Dermis blood vessel endothelial cell (primary cell): Measurements from ENCODE around the gene NLN. TPM values are rescaled to one million over a fixed set of nuclear protein-coding genes. Genes with fewer than 3 reads are reported as not detected.

Experiments
- DNase-seq: peaks from one replicate; pipeline ENCODE4 v3.0.0; 2010
- total RNA-seq: library from RNA; depleted of rRNA; stranded (reverse); fragments of >200 nt; gene quantifications from 2 replicates; pipeline ENCODE4 v1.2.3, GENCODE V29; 2014

The NLN gene
- total RNA-seq, 1 donor from 2014 or later, result 40.2 TPM

- no peak for DNase-seq
Observed at GRCh38 chr5:65811004-65811403, 89.0 kb downstream of the NLN start.

GRCh38 chr5:65811885-65812284, 89.9 kb downstream of the NLN start:
- DNase-seq, result no peak

GRCh38 chr5:65812648-65813047, 90.6 kb downstream of the NLN start:
- no peak for DNase-seq

- no peak for DNase-seq
Observed at GRCh38 chr5:65813174-65813573, 91.2 kb downstream of the NLN start.

GRCh38 chr5:65815161-65815560, 93.2 kb downstream of the NLN start:
- peak; percentile 47 for DNase-seq

- DNase-seq, result no peak
Observed at GRCh38 chr5:65816729-65817128, 94.7 kb downstream of the NLN start.

- no peak for DNase-seq
Observed at GRCh38 chr5:65817931-65818330, 95.9 kb downstream of the NLN start.

GRCh38 chr5:65818592-65818991, 96.6 kb downstream of the NLN start:
- no peak for DNase-seq

GRCh38 chr5:65819215-65819904, 97.4 kb downstream of the NLN start:
- peak; percentile 3 for DNase-seq

GRCh38 chr5:65819905-65820240, 97.9 kb downstream of the NLN start:
- DNase-seq, result peak; percentile 31

GRCh38 chr5:65820373-65820772, 98.4 kb downstream of the NLN start:
- DNase-seq, result no peak

- DNase-seq, result no peak
Observed at GRCh38 chr5:65821966-65822365, 100.0 kb downstream of the NLN start.

- no peak for DNase-seq
Observed at GRCh38 chr5:65822710-65823109, 100.7 kb downstream of the NLN start.

- DNase-seq, result no peak
Observed at GRCh38 chr5:65823204-65823603, 101.2 kb downstream of the NLN start.

- DNase-seq, result no peak
Observed at GRCh38 chr5:65823845-65824445, 101.9 kb downstream of the NLN start.

- no peak for DNase-seq
Observed at GRCh38 chr5:65825408-65826328, 103.7 kb downstream of the NLN start.

- no peak for DNase-seq
Observed at GRCh38 chr5:65828022-65828896, 106.3 kb downstream of the NLN start.

- no peak for DNase-seq
Observed at GRCh38 chr5:65830856-65831255, 108.9 kb downstream of the NLN start.

GRCh38 chr5:65831276-65831675, 109.3 kb downstream of the NLN start:
- no peak for DNase-seq

GRCh38 chr5:65832152-65832551, 110.1 kb downstream of the NLN start:
- DNase-seq, result no peak

GRCh38 chr5:65832603-65833228, 110.7 kb downstream of the NLN start:
- DNase-seq, result no peak

- DNase-seq, result no peak
Observed at GRCh38 chr5:65833780-65834179, 111.8 kb downstream of the NLN start.
